Hematopoietic multipotent progenitor cell (in vitro differentiated cells): ENCODE measurements around the gene GABBR2. TPM values are rescaled to one million over a fixed set of nuclear protein-coding genes. Genes with fewer than 3 reads are reported as not detected.

Source experiments
- DNase-seq, 3 donors: peaks; one replicate each; pipeline ENCODE4 v3.0.0-alpha.2; 2011 to 2015; ENCODE audit warnings: low read depth in 2 of 3, low spot score in 2 of 3
- total RNA-seq: library from RNA; depleted of rRNA; stranded (reverse); fragments of >200 nt; gene quantifications from one replicate; pipeline ENCODE4 v1.2.3, GENCODE V29; 2012

The GABBR2 gene
- total RNA-seq, 1 donor, result not detected

DNA sequence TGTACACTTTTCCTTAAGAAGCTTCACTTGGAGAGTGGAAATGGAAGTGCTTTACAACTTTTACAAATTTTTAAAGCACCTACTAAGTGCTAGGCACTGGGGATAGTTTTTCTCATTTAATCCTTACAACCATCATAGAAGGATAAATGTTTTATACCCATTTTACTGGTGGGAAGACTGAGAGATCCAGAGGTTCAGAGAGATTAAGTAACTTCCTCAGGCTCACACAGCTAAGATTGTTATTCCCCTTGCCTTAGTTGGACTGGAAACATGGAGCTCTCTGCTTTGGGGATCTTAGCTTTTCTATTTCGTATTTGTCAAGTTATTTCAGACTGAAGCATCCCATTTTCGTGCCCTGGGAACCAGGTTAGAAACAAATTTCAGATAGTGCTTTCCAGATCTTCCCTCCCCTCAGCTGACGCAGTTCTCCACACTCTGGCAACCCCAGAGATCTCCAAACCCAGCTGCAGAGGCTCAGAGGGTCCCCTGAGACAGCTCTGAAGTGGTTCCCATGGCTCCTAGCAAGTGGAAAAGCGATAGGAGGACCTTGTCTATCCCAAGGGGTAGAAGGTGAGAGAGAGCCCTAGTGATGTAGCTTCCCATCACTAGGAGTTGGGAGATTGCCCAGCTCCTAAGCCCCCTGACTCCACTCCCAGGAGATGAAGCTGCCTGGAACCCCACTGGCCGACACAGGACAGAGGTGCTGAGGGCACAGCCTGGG, 16.2 kb upstream of the GABBR2 start:
- DNase-seq, result no peak

DNA sequence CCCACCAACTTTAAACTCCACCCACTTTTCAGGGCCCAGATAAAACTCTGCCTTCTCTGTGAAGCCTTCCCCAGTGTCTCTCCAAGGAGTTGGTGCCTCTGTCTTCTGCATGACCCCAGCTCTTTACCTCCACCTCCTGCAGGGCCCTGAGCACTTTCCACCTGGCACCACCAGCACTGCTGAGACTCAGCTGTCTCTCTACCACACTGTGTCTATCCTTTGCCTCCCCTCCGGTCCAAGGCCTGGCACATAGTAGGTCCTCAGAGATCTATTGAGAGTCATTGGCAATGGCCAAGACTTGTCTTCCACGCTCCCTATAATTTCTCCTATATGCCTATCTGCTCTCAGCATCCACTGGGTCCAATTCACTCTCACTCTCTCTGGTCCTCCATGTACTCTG, 12.9 kb upstream of the GABBR2 start:
- no peak for DNase-seq

DNA sequence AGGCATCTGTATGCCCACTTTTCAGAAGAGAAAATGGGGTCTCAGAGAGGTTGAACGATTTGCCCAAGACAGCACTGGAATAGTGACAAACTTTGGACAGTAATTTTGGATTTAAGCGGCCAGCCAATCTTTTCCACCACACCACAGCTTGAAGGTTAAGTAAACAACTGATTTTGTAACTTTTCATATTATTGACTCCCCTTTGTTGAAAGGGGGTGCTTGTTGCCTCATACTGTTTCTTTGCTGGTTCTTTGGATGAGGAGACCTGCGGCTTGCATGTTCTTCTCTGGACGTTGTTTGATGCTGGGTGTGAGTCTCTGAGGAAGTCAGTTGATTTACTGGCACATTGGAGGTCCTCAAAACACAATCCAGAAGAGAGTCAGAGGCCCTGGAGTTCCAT, 11.7 kb upstream of the GABBR2 start:
- no peak for DNase-seq

DNA sequence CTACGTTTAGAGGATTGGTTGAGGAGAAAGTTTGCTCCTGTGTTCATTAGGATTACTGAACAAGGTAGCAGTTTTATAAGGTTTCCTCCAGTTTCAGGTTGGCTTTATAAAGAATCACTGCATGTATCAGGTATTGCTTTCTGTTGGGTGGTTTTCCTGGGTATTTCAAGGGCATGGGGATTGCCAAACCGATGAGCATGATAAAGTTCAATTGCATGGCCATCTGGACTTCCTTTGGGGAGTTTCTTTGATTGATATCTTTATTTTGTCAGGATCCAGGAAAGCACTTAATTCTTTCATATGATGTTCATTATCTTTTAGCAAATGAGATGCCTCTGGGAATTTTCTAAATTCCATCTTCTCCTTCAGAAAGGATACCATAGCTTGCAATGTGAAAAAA, 10.3 kb upstream of the GABBR2 start:
- no peak for DNase-seq

DNA sequence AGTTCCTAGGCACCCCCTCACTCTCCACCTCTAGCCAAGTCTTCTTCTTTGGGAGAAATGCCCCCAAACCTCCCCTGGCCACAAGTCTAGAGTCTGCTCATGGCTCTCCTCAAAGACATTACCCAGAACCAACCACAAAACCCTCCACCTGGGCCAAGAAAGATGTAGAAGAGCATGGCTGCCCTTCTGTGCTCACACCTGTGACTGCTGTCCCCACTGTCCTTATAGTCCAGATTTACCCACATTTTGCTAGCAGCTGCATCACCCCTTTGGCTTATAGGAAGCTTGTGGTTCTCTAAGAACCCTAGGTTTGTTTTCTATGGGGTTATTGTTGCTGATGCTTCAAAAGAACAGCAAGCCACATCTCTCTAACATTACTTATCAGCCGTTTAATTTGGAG, 6.1 kb upstream of the GABBR2 start:
- DNase-seq, result no peak

DNA sequence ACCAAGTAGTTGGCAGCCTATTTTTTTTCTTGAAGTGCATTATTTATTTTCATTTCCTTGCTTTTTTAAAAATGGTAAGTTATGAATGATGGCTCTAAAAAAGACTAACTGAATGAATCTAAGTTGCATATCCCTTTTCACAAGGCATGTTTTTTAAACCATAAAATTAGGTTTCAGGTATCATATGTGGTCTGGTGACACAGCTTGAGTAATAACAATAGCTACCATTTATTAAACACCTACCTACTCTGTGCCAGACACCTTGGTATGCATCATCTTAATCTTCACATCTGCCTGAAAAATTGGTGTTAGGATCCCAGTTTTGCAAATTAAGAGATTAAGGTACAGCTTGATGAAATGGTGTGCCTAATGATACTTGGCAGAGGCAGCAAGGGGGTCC, 4.3 kb upstream of the GABBR2 start:
- DNase-seq, result no peak

DNA sequence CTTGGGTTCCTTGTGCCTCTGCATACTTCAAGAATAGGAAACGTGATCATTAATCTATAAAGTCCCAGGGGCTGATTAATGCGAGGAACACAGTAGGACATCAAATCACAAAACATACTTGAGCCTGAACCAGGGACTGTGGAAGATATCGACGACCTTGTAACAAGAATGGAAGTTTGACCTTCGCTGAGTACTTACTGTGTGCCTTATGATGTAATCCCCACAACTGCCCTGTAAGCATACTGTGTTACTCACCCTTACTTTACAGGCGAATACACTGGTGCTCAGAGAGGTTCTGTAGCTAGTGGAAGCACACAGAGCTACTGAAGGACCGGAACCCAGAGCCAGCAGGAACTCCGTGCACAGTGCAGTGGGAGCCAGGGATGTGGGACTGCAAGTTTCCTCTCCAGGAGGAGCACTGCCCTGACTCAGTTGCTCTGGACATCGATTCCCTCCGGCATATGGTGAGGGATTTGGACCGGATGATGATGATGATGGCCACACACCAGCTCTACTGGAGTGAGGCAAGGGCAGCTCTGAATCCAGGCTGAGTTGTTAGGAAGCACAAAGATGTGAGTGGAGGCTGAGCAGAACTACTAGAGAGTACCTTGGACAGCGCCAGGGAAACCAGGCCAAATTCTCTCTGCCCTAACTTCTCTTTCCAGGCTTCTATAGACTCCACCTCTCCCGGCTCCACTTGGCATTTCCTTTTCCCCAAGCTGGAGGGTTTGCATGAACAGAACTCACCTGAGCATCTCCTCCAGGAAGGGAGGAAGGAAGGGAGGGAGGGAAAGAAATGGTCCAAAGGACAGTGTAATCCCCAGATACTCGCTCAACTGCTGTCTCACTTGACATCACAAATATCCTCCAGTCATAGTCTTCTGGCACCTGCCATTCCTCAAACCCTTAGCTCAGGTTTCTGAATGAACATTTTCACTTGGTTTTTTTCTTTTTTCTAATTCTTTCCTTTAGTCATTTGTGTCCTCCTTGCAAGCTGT, 1.5 kb upstream of the GABBR2 start:
- DNase-seq, result peak in 1 of 3 donors; percentile 62

DNA sequence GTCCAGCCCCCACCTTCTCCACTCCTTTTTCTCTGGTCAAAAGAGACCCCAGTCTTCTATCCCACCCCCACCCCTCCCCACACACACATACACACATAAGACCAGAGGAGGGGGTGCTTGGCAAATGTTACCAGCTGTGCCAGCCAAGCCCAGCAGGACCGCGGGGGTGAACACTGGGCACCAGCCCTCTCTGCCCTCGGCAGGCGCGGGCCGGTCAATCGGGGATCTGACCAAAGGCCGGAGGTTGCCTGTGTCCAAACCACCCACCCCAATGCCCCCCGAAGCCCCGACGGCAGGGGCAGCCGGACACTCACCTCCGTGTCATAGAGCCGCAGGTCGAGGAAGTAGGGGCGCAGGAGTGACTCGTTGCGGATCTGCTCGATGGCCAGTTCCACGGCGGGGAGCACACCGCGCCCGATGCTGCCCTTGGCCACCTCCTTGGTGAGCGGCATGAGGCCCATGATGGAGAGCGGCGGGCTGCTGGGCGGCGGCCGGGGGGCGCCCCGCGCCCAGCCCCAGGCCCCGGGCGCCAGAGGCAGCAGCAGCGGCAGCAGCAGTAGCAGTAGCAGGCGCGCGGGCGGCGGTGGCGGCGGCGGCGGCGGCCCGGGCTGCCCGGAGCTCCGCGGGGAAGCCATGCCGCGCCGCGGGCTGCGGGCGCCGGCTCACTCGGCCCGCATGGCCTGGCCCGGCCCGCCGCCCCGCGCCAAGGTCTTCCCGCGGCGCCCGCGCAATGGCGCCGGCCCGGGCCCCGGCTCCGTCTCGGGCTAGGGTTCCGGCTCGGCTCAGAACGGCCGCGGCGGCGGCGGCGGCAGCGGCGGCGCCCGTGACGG, 417 bp downstream of the GABBR2 start:
- no peak for DNase-seq

DNA sequence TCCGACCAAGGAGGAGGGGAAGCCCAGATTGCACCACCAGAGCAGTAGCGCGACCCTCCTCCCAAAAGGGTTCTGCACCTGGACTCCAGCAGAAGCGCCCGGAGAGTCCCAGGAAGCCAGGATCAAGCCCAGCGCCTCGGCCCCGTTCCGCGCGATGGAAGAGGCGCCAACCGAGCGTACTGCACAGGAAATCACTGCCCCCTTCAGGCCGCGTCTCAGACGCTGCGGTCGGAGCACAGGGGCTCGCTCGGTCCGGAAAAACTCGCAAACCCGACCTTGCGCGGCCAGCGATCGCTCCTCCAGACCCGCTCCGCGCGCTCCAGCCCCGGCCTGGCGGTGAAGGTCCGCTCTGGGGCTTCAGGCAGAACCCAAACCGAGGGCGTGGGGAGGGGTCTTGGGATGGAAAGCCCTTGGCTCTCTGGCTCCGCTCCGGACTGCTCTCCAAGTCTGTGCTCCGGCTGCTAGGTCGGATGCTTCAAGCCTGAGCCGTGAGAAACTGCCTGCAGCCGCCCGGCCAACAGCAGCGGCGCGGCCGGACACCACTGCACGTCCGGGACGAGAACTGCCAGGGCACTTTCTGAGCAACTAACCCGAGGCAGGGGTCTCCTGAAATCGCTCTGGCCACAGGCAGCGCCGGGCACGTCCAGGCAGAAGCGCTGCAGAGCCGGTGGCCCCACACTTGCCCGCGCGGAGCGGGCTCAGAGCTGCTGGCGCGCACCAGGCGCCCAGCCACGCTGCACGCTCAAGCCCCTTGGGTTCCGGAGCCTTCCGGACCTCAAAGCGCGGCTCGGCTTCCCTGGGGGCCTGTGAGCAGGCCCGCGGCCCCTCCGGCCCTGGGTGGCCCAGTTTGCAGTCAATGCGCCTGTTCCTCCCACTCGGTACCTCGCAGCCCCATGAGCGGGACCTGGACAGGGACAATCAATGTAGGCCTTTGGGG, 1.3 kb downstream of the GABBR2 start:
- peak in 2 of 3 donors; percentile 37 to 50 for DNase-seq

DNA sequence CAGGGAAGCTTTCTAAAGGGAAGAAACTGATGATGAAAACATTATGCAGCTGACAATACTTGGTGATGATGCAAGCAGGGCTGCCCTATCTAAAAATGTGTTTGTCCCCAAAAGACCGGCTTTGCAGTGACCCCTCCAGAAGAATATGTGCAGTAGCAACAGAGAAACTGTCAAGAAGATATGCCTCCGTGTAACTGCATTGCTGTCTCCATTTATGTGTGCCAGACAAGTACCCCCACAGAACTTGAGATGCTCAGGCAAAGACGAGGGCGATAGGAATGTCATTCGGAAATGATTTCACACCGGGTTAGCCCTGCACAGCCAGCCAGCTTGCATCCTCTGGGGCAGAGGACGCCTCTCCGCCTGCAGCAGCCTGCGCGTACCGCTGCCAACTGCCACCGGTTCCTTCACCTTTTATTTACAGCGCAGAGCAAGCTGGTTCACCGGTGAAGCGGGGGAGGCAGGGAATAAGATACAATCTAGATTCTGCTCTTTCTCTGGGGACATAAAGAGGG, 2.0 kb downstream of the GABBR2 start:
- no peak for DNase-seq

DNA sequence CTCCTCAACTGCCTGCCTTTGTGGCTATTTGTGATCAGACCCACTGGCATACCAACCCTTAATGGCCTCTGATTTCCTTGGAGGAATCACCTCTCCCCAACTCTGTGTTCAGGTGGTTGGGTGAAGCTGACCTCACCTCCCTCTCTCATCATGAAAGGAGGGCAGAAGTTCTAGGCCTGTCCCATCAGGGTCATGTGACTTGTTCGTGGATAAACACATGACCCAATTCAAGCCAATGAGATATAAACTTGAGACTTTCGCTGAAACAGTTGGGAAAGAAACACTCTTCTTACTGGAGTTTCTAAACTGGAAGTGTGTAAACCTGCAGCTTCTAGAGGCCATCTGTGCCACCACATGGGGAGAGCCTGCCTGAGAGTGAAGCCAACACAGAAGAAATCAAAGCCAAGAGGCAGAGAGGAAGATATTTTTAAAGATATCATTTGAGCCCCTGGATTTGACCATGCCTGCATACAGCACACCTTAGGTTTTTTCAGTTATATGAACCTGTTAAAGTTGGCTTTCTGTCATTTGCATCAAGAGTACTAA, 5.8 kb downstream of the GABBR2 start:
- DNase-seq, result no peak

DNA sequence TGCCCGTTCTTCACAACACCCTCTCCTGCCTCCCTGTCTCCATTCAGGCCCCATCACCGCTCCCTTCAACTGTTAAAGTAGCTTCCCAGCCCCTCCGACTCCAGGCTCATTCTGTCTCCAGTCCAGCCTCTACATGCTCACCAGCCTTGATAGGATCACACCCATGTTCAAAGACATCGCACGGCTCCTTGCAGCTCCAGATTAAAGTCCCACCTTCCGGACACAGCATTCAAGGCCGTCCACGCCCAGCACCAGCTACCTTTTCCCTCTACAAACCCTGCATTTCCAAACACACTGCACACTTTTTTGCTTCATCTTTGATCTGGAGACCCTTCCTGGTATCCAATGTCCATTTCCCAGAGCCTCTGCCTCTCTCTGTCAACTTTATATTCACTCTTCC, 6.4 kb downstream of the GABBR2 start:
- DNase-seq, result no peak

DNA sequence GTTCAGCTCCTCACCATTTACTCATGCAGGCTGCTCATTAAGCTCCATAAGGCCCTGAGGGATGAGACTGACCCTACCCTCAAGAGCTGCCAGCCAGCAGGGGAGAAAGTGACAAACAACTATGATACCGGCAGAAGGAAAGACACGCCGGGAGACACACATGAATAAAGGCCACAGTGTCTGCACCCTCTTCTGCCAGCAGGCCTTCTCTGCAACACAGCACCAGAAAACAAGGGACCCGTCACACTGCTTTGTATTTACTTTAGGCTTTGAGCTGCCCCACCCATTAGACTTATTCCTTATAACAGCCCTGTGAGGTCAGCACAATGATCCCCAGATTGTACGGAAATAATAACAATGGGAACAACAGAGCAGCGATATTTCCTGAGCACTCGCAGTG, 7.2 kb downstream of the GABBR2 start:
- no peak for DNase-seq

DNA sequence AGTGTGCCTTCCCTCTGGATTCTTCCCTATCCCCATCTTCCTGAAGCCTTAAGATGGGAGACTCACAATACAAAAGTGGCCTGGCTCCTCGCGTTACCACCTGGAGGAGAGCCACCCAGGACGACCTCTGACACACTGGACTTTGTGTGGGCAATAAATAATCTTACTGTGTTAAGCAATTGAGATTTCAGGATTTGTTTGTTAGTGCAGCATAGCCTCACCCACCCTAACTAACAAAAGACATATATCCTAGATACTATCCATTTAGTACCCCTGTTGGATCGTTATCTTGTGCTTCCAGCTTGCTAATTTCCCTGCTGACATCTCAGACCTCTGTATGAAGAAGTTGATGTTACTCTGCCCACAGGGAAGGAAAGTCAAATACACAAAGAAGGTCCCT, 7.9 kb downstream of the GABBR2 start:
- no peak for DNase-seq

DNA sequence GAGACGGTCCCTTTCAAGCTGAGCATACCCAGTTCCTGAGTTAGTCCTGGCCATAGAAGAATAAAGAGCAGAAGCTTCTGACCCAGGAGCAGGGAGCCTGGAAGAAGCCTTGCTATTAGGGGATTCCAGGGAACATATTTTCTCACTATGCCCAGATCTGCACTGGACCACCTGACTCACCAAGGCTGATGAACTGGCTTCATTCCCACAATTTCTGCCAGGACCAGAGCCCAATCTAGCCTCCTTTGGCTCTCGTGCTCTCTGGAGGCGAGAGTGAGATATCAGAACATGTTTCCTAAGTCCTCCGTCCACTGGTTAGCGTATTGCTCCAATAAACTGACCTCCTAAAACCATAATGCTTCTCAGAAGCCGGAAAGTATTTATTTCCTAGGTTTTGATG, 9.9 kb downstream of the GABBR2 start:
- DNase-seq, result no peak

DNA sequence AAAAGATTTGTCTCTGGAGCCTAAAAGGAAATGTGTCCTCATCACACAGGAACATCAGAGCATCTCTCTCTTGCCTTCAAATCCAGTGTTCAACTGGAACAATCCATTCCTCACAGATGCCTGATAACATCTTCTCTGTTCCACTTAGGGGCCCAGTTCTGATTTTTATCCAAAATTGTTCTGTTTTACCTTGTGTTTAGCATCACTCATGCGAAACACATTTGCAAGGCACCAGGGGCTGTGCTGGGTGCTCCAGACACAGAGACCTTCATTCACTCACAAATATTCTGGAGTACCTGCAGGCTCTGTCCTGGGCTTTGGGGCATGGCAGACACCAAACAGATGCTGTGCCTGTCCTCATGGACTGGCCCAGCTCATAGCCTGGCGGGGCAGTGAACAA, 13.8 kb downstream of the GABBR2 start:
- no peak for DNase-seq

DNA sequence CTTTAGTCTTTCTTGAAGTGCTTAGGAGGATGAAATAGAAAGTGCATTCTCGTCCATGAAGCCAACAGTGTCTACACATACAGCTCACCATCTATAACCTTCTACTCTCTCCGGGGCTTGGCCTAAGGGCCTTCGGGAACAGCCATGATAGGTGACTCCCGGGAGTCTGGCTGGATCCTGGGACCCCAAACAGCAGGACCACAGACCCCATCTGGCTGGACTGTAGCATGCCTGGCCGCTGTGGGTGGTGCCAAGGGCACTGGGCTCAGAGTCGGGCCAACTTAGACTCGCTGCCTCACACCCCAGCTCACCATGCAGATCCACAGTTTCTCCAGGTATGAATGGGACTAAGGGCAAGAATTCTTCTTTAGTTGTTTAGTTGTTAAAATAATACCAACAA, 16.3 kb downstream of the GABBR2 start:
- DNase-seq, result no peak

DNA sequence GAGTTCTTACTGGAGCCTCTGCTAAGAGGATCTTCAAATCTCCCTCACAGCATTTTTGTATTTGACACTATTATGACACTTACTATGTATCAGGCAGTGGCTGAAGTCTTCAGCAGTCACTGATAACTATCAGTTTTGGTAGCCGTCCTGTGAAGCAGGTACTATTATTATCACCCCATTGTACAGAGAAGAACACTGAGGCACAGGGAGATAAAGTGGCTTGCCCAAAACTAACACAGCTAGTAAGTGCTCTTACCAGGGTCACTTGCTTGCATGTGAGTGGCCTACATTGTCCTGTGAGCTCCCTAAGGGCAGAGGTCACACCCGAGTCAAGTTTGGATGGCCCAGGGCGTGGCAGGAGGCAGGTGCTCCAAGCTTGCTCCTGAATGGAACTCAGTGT, 16.8 kb downstream of the GABBR2 start:
- no peak for DNase-seq

DNA sequence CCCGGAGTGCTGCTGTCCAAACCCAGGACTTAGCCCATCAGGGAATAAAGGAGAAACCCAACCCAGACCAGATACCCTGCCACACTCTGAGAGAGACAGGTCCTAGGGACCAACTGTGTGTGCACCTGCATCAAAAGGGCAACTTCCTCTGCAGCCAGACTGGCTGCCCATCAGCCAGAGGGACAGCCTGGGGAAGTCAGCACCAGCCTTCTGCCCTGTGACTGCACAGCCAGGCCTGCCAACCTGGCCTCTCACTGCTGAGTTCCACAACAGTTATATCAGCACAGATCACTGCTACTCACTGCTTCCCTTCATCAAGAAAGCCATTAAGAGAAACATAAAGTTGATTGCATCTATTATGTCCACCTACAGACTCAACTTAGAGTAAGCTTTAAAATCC, 18.0 kb downstream of the GABBR2 start:
- DNase-seq, result no peak
